Measurements from ENCODE around the gene VPS51.
"Not testable (repeated sequence)": the region's sequence is repeated elsewhere in the genome, so short reads cannot be mapped to it uniquely, and the experiment has no call there.

The VPS51 gene

DNA sequence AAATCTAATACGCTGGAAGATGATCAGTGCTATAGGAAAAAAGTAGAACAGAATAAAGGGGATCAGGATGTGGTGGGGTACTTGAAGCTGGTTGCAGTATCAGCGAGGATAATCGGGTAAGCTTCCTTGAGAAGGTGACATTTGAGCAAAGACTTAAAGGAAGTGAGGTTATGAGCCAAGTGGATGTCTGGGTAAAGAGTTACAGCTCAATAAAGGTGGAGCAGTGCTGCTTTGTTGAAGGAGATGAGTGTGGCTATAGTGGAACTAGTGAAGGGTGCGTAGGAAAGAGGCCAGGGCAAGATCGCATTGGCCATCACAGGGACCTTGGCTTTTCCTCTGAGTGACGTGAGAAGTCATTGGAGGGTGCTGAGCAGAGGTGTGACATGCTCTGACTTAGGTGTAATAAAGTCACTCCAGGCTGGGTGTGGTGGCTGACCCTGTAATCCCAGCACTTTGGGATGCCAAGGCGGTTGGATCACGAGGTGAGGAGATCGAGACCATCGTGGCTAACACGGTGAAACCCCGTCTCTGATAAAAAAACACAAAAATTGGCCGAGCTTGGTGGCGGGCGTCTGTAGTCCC lies 40.6 kb downstream of the VPS51 start:
- no peak for DNase-seq

DNA sequence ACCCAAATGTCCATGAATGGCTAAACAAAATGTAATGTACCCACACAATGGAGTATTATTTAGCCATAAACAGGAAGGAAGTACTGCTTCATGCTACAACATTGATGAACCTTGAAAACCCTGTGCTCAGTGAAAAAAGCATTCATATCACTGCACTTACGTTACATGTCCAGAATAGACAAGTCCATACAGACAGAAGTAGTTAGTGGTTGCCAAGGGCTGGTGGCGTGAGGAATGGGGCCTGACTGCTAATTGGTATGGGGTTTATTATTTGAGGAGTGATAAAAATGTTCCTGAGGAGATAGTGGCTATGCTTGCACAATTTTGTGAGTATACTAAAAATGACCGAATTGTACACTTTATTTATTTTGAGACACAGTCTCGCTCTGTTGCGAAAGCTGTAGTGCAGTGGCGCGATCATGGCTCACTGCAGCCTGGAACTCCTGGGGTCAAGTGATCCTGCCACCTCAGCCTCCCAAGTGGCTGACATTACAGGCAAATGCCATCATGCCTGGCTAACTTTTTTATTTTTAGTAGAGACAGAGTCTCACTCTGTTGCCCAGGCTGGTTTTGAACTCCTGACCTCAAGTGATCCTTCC lies 46.0 kb downstream of the VPS51 start:
- DNase-seq = no peak

DNA sequence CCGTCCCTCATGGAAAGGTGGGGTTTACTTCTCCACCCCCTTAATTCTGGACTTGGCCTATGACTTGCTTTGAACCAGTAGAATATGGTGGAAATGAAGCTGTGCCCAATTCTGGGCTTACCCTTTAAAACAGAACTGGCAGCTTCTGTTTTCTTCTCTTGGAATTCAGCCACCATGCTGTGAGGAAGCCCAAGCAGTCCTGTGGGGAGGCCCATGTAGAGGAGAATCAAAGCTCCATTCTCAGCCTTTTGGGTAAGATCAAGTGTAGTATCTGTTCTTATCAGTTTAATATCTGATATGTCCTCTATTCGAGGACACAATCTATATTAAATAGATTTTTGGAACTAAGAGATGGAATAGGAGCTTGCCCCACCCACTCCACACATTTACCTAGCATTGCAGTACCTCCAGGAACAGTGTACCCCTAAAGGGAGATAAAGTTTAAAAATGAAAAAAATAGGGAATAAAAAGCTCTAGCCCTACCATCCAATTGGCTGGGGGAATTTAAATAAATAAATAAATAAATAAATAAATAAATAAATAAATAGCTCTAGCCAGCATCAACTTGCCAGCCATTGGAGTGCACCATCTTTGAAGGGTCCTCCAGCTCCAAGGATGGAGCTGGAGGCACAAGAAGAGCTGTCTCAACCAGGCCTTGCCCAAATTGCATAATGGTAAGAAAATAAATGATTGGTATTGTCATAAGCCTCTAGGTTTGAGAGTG lies 51.5 kb downstream of the VPS51 start:
- no peak for DNase-seq

DNA sequence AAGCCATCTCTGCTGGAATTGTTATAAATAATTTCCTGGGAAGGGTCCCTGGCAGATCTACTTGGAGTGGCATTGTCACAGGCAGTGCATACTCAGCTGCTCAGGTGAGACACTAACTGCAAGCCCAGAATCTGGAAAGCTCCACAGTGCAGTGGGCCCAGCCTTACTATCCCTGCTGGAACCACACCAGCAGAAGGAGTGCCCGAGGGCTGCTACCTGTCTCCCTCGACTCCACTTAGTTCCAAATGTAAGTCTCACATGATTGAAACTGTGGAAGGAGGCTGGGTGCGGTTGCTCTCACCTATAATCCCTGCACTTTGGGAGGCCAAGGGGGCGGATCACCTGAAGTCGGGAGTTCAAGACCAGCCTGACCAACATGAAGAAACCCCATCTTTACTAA lies 52.6 kb downstream of the VPS51 start:
- no peak for DNase-seq

DNA sequence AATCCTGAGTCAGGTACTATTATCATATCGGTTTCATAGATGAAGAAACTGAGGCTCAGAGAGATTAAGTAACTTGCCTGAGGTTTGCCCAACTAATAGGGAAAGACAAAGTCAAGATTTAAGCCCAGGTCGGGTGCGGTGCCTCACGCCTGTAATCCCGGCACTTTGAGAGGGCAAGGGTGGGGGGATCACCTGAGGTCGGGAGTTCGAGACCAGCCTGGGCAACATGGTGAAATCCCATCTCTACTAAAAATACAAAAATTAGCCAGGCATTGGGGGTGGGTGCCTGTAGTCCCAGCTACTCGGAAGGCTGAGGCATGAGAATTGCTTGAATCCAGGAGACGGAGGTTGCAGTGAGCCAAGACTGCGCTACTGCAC lies 54.1 kb downstream of the VPS51 start:
- not testable (repeated sequence) for DNase-seq

DNA sequence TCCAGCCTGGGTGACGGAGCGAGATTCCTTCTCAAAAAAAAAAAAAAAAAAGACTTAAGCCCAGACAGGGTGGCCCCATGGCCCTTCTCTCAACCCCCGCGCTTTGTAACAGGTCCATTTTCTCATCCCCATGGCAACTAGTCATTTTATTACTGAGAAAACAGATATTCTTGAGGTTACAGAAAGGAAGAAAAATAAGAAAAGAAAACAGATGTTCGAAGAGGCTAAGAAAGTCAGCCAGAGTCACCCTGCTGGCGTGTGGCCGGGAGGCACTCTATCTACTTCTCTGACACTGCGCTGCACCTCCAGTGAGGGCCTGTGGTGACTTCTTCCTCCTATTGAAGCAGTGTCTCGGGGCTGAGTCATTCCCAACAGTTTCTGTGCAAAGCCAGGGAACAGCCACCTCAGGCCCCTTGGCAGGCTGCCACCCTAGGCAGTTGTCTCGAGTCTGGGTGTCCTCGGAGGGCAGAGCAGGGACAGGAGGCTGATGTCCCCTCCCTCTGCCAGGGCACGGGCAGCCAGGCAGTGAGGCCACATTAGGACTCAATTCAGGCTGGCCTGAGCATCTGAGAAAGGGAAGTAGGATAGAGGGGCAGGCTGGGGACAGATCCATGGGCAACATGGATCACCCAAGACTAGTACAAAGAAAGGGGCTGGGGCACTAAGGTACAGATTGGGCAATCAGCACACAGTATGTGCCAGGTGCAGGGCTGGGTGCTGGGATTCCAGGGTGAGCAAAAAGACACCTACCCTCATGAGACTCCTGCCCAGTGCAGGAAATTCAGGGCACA lies 54.7 kb downstream of the VPS51 start:
- peak; percentile 64 to 99 for DNase-seq

DNA sequence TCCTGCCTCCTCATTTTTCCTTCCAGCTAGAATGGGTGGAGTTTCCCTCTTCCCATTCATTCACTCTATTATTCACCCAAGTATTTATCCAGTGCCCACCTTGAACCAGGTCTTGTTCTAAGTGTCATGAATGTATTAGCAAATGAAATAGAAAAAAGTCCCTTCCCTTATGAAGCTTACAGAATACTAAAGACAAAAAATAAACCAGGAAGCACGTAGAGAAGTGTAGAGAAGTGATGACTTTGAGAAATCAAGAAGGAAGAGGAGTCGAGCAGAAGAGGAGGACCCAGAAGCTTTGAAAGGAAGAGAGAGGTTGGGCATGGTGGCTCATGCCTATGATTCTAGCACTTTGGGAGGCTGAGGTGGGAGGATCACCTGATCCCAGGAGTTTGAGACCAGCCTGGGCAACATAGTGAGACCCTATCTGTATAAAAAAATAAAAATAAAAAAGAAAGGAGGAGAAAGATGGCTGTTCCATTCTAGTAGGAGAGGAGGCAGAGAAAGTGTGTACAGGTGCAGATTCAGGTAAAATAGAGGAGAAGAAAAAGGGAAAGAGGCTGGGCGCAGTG lies 55.4 kb downstream of the VPS51 start:
- DNase-seq = peak in 1 of 2 donors; percentile 43

DNA sequence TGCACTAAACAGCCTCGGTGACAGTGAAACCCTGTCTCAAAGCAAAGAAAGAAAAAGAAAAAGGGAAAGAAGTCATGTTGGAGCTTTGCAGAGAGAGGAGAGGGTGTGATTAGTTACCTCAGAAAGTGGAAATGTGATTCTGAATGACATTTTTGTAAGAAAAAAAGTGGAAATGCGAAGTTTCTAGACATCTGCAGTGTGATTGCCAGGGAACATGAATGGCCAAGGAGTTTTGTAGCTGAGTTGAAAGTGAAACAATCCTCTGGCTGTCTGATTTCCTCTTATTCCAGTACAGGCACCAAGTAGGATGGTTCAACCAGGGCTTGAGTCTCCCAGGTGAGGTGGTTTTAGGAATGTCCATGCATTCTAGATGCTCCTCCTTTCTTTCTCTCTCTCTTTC lies 56.1 kb downstream of the VPS51 start:
- DNase-seq = peak in 1 of 2 donors; percentile 19

DNA sequence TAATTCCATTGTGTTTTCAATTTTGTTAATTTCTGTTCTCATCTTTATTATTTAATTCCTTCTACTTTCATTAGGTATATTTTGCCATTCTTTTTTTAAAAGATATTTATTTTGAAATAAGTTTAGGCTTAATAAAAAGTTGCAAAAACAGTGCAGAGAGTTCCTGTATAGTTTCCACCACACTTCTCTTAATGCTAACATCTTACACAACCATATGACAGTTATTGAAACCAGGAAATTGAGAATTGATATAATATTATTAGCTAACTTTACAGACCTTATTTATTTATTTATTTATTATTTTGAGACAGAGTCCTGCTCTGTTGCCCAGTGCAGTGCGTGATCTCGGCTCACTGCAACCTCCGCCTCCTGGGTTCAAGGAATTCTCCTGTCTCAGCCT lies 60.2 kb downstream of the VPS51 start:
- no peak for DNase-seq

DNA sequence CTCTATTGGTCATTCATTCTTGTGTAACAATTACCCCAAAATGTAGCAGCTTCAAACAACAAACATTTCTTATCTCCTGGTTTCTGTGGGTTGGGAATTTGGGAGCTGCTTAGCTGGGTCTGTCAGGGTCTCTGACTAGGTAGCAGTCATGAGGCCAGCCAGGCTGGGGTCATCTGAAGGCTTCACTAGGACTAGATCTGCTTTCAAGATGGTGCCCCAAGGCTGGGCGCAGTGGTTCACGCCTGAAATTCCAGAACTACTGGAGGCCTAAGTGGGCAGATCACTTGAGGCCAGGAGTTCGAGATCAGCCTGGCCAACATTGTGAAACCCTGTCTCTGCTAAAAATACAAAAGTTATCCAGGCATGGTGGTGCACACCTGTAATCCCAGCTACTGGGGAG lies 60.9 kb downstream of the VPS51 start:
- no peak for DNase-seq

DNA sequence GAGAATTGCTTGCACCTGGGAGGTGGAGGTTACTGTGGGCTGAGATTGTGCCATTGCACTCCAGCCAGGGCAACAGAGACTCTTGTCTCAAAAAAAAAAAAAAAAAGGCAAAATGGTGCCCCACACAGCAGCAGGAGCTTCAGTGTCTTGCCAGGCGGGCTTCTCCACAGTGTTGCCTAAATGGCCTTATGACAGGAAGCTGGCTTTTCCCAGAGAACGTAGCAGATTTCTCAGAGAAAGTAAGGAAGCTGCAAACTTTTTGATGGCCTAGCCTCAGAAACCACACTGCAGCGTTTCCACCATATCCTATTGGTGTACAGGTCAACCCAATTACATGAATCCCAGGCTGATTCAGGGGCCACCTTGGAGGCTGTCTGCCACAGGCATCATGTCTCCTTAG lies 61.3 kb downstream of the VPS51 start:
- no peak for DNase-seq

DNA sequence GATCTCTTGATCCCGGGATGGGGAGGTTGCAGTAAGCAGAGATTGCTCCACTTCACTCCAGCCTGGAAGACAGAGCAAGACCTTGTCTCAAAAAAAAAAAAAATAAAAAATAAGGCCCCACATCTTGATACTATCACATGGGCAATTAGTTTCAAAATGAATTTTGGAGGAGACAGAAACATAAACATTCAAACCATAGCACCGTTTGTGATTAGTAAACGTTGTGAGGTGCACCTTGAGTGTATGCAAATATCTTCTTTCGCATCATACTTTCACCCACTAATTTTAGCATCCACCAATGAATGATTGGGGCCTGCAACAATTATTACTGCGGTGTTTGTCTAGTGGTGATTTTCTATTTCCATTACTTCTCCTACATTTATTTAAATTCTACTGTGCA lies 63.0 kb downstream of the VPS51 start:
- DNase-seq = no peak

DNA sequence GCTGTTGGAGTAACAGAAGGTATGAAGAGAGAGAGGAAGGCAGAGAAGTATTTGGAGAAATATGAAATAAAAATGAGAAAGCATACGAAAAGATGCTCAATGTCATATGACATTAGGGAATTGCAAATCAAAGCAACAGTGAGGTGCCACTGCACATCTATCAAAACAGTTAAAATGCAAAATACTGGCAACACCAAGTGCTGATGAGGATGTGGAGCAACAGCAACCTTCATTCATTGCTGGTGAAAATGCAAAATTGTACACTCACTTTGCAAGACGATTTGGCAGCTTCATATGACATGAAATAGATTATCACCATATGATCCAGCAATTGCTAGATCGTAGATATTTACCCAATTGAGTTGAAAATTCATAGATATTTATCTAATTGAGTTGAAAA lies 64.6 kb downstream of the VPS51 start:
- no peak for DNase-seq
